Panc1 (cell line): ENCODE measurements around the gene GRIFIN. TPM values are rescaled to one million over a fixed set of nuclear protein-coding genes. Genes with fewer than 3 reads are reported as not detected.
A peak's percentile ranks its signal among the peaks of the same experiment; 100 is the strongest.

ENCODE experiments used
- ATAC-seq: fragments of 200-7000 bp; cut with Tn5 transposase; 2 replicates; pipeline ENCODE4 v1.9.1; 2020; ENCODE audit warnings: mild to moderate bottlenecking, moderate library complexity
- BruUV-seq: library from RNA; stranded (reverse); fragments of 400-500 nt; replicated peaks from 2 replicates; lab custom pipeline; 2021; lab: Mats Ljungman, UMichigan
- CTCF ChIA-PET: fragments of 300-600 bp; sonication (Branson Sonifier 250); formaldehyde crosslinking; loops from one replicate; lab custom pipeline; 2022; ENCODE audit warnings: antibody characterized with exemption; lab: Charles Lee
- POLR2A ChIA-PET: fragments of 300-600 bp; sonication (Branson Sonifier 250); formaldehyde crosslinking; loops from one replicate; lab custom pipeline; 2022; ENCODE audit warnings: antibody characterized with exemption; lab: Charles Lee
- DNase-seq: peaks from one replicate; pipeline ENCODE4 v3.0.0-alpha.2; 2010; ENCODE audit warnings: low read depth, low spot score
- H3K27ac ChIP-seq: 2 replicates; pipeline ENCODE4 v1.5.1; 2011; ENCODE audit warnings: mild to moderate bottlenecking, low read length, inconsistent platforms
- H3K27me3 ChIP-seq: fragments of 200-500 bp; sonication (Bioruptor generic); 2 replicates; pipeline ENCODE4 v1.6.0; 2014; ENCODE audit warnings: low read length, inconsistent platforms; ENCODE audit not compliant: control insufficient read depth, insufficient read depth
- H3K36me3 ChIP-seq: fragments of 200-500 bp; sonication (Bioruptor generic); 2 replicates; pipeline ENCODE4 v1.5.1; 2014; ENCODE audit warnings: inconsistent platforms, mild to moderate bottlenecking, low read length, moderate library complexity; ENCODE audit not compliant: control insufficient read depth, insufficient read depth
- H3K4me1 ChIP-seq: 2 replicates; pipeline ENCODE4 v1.5.1; 2011; ENCODE audit warnings: inconsistent platforms, mild to moderate bottlenecking, low read length, moderate library complexity; ENCODE audit not compliant: control insufficient read depth, insufficient read depth
- H3K4me3 ChIP-seq, 2 experiments: 2 replicates each; pipeline ENCODE4 v1.5.1; 2011 to 2012; ENCODE audit warnings: low read depth in 2 of 2, low read length in 2 of 2, mild to moderate bottlenecking in 2 of 2, inconsistent platforms in 1 of 2, moderate library complexity in 1 of 2
- H3K9me3 ChIP-seq: fragments of 200-500 bp; sonication (Bioruptor generic); 2 replicates; pipeline ENCODE4 v1.5.1; 2014; ENCODE audit warnings: low read depth, mild to moderate bottlenecking, inconsistent platforms, low read length, moderate library complexity; ENCODE audit not compliant: control insufficient read depth, insufficient read depth
- POLR2AphosphoS5 ChIP-seq: IDR thresholded peaks from 2 replicates; pipeline ENCODE4 v1.6.1; 2012; ENCODE audit warnings: mild to moderate bottlenecking, low read depth, low read length, moderate library complexity
- SIN3A ChIP-seq: IDR thresholded peaks from 2 replicates; pipeline ENCODE4 v1.6.1; 2012; ENCODE audit warnings: low read depth, mild to moderate bottlenecking, low read length, moderate library complexity, borderline replicate concordance; ENCODE audit not compliant: insufficient read depth
- TCF7L2 ChIP-seq: IDR thresholded peaks from 2 replicates; pipeline ENCODE4 v1.6.1; 2011; ENCODE audit warnings: mild to moderate bottlenecking, low read depth, low read length, inconsistent platforms
- in situ Hi-C: cut with HindIII; loops from 2 replicates; pipeline ENCODE4 v1.10.0; 2016; ENCODE audit warnings: low sequenced_read_pairs, low pct_unique_long_range_greater_than_20kb
- intact Hi-C: fragments of 100-400 bp; cut with micrococcal nuclease; formaldehyde crosslinking; loops from one replicate; pipeline ENCODE4 v1.10.0; 2022; ENCODE audit not compliant: unreplicated experiment
- total RNA-seq: library from RNA; stranded (reverse); gene quantifications from one replicate; pipeline ENCODE4 v1.2.1, GENCODE V29; 2021; ENCODE audit not compliant: unreplicated experiment
- TF ChIP-seq, protein P1 (sequence below), 2 experiments: IDR thresholded peaks; 2 replicates each; pipeline ENCODE4 v1.6.1; 2011 to 2012; ENCODE audit warnings: low read depth in 2 of 2, control low read depth in 1 of 2, low read length in 1 of 2, mild to moderate bottlenecking in 1 of 2, moderate library complexity in 1 of 2; ENCODE audit not compliant: insufficient read depth in 1 of 2
- TF ChIP-seq, protein P2 (sequence below): fragments of 450-650 bp; IDR thresholded peaks from 2 replicates; pipeline ENCODE4 v1.5.1; 2017; ENCODE audit warnings: mild to moderate bottlenecking

GRIFIN gene
- total RNA-seq, 1 experiment from 2014 or later, result not detected

DNA sequence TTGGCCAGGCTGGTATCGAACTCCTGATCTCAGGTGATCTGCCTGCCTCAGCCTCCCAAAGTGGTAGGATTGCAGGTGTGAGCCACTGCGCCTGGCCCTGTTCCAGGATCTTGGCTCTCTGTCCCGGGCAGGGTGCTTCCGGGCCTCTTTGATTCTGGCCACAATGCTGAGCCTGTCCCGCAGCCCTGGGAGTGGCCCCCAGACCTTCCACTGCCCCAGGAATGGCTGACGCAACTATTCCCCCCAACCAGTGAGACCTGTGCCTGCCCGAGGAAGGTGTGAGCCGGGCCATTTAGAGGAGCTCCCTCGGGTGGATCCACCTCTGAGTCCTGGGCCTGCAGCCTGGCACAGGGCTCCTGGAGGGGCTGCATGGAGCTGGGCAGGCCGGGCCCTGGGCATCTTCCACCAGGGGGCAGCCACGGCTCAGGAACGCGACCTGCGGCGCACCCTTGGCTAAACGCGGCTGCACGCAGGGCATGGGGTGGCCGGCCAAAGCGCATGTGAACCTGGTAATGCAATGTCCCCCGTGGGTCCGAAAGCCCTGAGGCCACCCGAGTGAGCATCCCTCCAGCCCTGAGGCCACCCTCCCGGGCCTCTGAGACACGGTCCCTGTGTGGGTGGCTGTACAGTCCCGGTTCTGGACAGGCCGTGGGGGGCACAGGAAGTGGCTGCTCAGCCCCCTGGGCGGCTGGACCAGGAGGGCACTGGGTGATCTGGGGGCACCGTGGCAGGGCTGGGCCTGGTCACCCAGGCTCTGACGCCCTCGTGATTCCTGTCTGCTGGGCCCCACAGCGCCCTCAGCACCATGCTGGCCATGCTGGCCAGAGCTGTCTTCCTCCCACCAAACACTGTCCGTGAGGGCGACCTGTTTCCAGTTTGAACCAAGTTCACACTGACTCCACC lies 24.8 kb downstream of the GRIFIN start:
- in situ Hi-C loops, result no loop called here
- ATAC-seq, result peak; percentile 98
- BruUV-seq, result no TSS peak

DNA sequence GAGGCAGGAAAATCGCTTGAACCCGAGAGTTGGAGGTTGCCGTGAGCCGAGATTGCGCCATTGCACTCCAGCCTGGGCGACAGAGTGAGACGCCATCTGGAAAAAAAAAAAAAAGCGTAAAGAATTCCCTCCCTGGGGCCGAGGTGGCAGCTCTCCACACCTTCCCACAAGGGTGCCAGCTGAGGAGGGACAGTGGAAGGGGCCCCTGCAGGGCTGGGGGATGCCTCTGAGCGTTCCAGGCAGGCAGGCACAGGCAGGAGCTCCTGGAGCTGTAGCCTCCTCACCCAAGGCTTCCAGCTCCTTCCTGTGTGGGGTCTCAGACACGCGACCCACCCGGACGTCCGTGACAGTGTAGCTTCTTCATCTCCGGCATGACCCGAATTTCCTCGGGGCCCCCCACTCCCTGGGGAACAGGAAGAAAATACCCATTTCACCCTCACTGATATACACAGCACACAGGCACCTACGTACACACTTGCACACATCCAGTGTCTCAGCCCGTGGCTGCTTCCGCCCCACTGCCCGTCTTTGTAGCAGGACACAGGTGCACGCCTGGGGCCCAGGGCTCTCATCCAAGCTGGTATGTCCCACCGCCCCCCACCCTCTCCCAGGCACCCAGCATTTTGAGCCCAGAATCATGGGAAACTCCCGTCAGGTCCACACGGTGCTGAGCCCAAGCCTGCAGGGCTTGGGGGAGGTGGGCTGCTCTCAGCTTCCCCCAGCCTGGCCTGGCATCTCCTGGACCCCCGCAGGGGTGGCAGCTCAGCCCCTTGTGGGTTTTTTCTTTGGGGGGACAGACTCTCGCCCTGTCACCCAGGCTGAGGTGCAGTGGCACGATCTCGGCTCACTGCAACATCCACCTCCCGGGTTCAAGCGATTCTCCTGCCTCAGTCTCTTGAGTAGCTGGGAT lies 25.7 kb downstream of the GRIFIN start:
- ATAC-seq, result no peak
- no peaks in the 10 kb centered on the region for H3K36me3 ChIP-seq
- ChIA-PET CTCF (interaction anchor here (0.5 to 3.8 kb wide), 13 partner anchors 15 to 1420 kb away, joined by 3 to 52 read pairs (median 5); no protein-coding TSS in a partner anchor), POLR2A (interaction anchor here (0.5 kb wide), 1 partner anchor 16 kb away, joined by 4 read pairs; no protein-coding TSS in a partner anchor)
- peaks cover 18% of the 10 kb centered on the region for H3K4me1 ChIP-seq
- BruUV-seq, result no TSS peak
- intact Hi-C loops, result loop anchor here (10.0 kb wide), 1 partner anchor 234 kb away; the partner anchor contains the start of gene AMZ1
- no peaks in the 10 kb centered on the region for H3K27me3 ChIP-seq
- TF ChIP-seq, protein P1, sequence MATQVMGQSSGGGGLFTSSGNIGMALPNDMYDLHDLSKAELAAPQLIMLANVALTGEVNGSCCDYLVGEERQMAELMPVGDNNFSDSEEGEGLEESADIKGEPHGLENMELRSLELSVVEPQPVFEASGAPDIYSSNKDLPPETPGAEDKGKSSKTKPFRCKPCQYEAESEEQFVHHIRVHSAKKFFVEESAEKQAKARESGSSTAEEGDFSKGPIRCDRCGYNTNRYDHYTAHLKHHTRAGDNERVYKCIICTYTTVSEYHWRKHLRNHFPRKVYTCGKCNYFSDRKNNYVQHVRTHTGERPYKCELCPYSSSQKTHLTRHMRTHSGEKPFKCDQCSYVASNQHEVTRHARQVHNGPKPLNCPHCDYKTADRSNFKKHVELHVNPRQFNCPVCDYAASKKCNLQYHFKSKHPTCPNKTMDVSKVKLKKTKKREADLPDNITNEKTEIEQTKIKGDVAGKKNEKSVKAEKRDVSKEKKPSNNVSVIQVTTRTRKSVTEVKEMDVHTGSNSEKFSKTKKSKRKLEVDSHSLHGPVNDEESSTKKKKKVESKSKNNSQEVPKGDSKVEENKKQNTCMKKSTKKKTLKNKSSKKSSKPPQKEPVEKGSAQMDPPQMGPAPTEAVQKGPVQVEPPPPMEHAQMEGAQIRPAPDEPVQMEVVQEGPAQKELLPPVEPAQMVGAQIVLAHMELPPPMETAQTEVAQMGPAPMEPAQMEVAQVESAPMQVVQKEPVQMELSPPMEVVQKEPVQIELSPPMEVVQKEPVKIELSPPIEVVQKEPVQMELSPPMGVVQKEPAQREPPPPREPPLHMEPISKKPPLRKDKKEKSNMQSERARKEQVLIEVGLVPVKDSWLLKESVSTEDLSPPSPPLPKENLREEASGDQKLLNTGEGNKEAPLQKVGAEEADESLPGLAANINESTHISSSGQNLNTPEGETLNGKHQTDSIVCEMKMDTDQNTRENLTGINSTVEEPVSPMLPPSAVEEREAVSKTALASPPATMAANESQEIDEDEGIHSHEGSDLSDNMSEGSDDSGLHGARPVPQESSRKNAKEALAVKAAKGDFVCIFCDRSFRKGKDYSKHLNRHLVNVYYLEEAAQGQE (IDR thresholded peaks at IDR 0.05; ENCODE audit: insufficient read depth in 1 of 2, low read depth in 2 of 2, low read length in 1 of 2), result no peak
- TF ChIP-seq TCF7L2, result no peak
- TF ChIP-seq SIN3A, result no peak
- TF ChIP-seq, protein P2, sequence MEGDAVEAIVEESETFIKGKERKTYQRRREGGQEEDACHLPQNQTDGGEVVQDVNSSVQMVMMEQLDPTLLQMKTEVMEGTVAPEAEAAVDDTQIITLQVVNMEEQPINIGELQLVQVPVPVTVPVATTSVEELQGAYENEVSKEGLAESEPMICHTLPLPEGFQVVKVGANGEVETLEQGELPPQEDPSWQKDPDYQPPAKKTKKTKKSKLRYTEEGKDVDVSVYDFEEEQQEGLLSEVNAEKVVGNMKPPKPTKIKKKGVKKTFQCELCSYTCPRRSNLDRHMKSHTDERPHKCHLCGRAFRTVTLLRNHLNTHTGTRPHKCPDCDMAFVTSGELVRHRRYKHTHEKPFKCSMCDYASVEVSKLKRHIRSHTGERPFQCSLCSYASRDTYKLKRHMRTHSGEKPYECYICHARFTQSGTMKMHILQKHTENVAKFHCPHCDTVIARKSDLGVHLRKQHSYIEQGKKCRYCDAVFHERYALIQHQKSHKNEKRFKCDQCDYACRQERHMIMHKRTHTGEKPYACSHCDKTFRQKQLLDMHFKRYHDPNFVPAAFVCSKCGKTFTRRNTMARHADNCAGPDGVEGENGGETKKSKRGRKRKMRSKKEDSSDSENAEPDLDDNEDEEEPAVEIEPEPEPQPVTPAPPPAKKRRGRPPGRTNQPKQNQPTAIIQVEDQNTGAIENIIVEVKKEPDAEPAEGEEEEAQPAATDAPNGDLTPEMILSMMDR, result no peak
- no peak for TF ChIP-seq POLR2AphosphoS5
- in situ Hi-C loops, result no loop called here
- no peaks in the 10 kb centered on the region for H3K9me3 ChIP-seq
- H3K4me3 ChIP-seq, result no peak overlapping the region
- DNase-seq, result no peak
- no peak overlapping the region for H3K27ac ChIP-seq

More for the DNA sequence above, 24.8 kb downstream of the GRIFIN start:
- TF ChIP-seq, protein P1 (IDR thresholded peaks at IDR 0.05; ENCODE audit: insufficient read depth in 1 of 2, low read depth in 2 of 2, low read length in 1 of 2), result 0 out of 4 replicates have a peak, but pooled peaks of 1 of the 2 experiments have one; percentile 46
- TF ChIP-seq POLR2AphosphoS5, result no peak
- no peak for TF ChIP-seq SIN3A
- TF ChIP-seq, protein P2, result peak; percentile 99
- peak overlapping the region; percentile 60 for H3K27ac ChIP-seq
- intact Hi-C loops, result loop anchor here (10.0 kb wide), 1 partner anchor 233 kb away; the partner anchor contains the start of gene AMZ1
- ChIA-PET POLR2A (no interaction called here), CTCF (interaction anchor here (0.5 to 3.8 kb wide), 12 partner anchors 16 to 476 kb away, joined by 3 to 52 read pairs (median 4); no protein-coding TSS in a partner anchor)
- no peaks in the 10 kb centered on the region for H3K27me3 ChIP-seq
- H3K36me3 ChIP-seq, result no peaks in the 10 kb centered on the region
- peaks cover 18% of the 10 kb centered on the region for H3K4me1 ChIP-seq
- DNase-seq, result peak; percentile 12
- no peaks in the 10 kb centered on the region for H3K9me3 ChIP-seq
- peak overlapping the region; percentile 6 to 51 for H3K4me3 ChIP-seq
